CD4-positive, alpha-beta memory T cell (primary cell): Measurements from ENCODE around the gene CLPTM1L. TPM values are rescaled to one million over a fixed set of nuclear protein-coding genes. Genes with fewer than 3 reads are reported as not detected.

ENCODE experiments used
- CTCF ChIA-PET: fragments of 350-600 bp; sonication (Branson Sonifier 250); formaldehyde crosslinking; loops from one replicate; lab custom pipeline; 2021; ENCODE audit warnings: inconsistent platforms; ENCODE audit not compliant: partially characterized antibody; lab: Charles Lee
- POLR2A ChIA-PET: fragments of 350-600 bp; sonication (Branson Sonifier 250); formaldehyde crosslinking; loops from one replicate; lab custom pipeline; 2021; ENCODE audit not compliant: partially characterized antibody; lab: Charles Lee
- DNase-seq, 5 donors: peaks; one replicate each; pipeline versions ENCODE4 v3.0.0 to v3.0.0-alpha.2; 2020 to 2022; ENCODE audit warnings: mixed read lengths in 1 of 5
- H3K27ac ChIP-seq: one replicate; pipeline ENCODE4 v1.7.0; 2013; ENCODE audit warnings: low read depth, low read length
- H3K27me3 ChIP-seq: 2 replicates; pipeline ENCODE4 v1.7.0; 2013; ENCODE audit warnings: mild to moderate bottlenecking, low read length, moderate library complexity; ENCODE audit not compliant: insufficient read depth
- H3K36me3 ChIP-seq: 2 replicates; pipeline ENCODE4 v1.7.0; 2013; ENCODE audit warnings: mild to moderate bottlenecking, low read length, moderate library complexity; ENCODE audit not compliant: insufficient read depth
- H3K4me1 ChIP-seq: 2 replicates; pipeline ENCODE4 v1.7.0; 2013; ENCODE audit warnings: mild to moderate bottlenecking, low read length, moderate library complexity; ENCODE audit not compliant: insufficient read depth
- H3K4me3 ChIP-seq, 2 donors: one replicate each; pipeline ENCODE4 v1.7.0; 2013; ENCODE audit warnings: low read length in 2 of 2, mild to moderate bottlenecking in 1 of 2
- H3K9me3 ChIP-seq, 2 donors: one replicate each; pipeline ENCODE4 v1.7.0; 2013; ENCODE audit warnings: low read length in 2 of 2, control low read depth in 1 of 2; ENCODE audit not compliant: control insufficient read depth in 1 of 2
- H3K27ac Mint-ChIP-seq, 7 donors: one replicate each; pipeline ENCODE4 v1.8.0; 2020 to 2021; ENCODE audit warnings: mixed read lengths in 7 of 7, mild to moderate bottlenecking in 6 of 7, inconsistent platforms in 3 of 7, moderate library complexity in 3 of 7
- H3K27me3 Mint-ChIP-seq, 2 donors: one replicate each; pipeline ENCODE4 v1.8.0; 2020 to 2021; ENCODE audit warnings: mixed read lengths in 2 of 2
- H3K36me3 Mint-ChIP-seq, 2 donors: one replicate each; pipeline ENCODE4 v1.8.0; 2020 to 2021; ENCODE audit warnings: mixed read lengths in 2 of 2, inconsistent platforms in 1 of 2, mild to moderate bottlenecking in 1 of 2
- H3K4me1 Mint-ChIP-seq, 4 donors: one replicate each; pipeline ENCODE4 v1.8.0; 2020 to 2021; ENCODE audit warnings: mixed read lengths in 4 of 4, mild to moderate bottlenecking in 1 of 4
- H3K4me3 Mint-ChIP-seq, 8 donors: one replicate each; pipeline ENCODE4 v1.8.0; 2020 to 2021; ENCODE audit warnings: mixed read lengths in 8 of 8, mild to moderate bottlenecking in 7 of 8, moderate library complexity in 6 of 8, inconsistent platforms in 3 of 8
- H3K9me3 Mint-ChIP-seq, 8 donors: one replicate each; pipeline ENCODE4 v1.8.0; 2020 to 2021; ENCODE audit warnings: mixed read lengths in 8 of 8, mild to moderate bottlenecking in 5 of 8, inconsistent platforms in 3 of 8, moderate library complexity in 1 of 8
- intact Hi-C: fragments of 100-400 bp; cut with micrococcal nuclease; formaldehyde crosslinking; loops from one replicate; pipeline ENCODE4 v1.15.1; 2023
- polyA plus RNA-seq, 2 donors: library from polyadenylated mRNA; unstranded; fragments of 300-500 nt; fragmentation: Illumina TruSeq; gene quantifications; one replicate each; pipeline ENCODE4 v1.2.3, GENCODE V29; 2021
- total RNA-seq, 2 experiments: library from RNA; stranded (reverse); gene quantifications; one replicate each; pipeline ENCODE4 v1.2.3, GENCODE V29; 2021

CLPTM1L gene
- total and polyA plus RNA-seq, 4 experiments from 2014 or later: 34.1 to 87.4 (median 72.6) TPM

DNA sequence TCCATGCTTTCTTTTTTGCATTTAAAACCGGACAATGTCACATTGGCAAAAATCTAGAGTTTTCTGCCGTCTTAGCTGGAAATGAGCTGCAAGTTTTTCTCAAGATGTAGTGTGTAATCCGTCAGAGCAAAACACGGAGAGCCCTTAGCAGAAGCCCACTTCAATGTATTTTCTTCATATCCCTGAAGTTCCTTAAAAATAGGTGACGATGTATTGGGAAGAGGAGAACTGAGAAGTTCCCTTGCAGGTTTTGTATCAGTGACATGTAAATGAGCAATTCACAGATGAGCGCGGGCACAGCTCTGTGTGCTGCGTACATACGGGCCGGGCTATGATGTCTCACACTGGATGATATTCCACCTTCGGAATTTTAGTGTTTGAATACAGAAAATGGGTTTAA is 14.8 kb upstream of the CLPTM1L start:
- Histone ChIP-seq H3K27me3 (peaks cover 4% of the 10 kb centered on the region), H3K9me3 (no peaks in the 10 kb centered on the region), H3K36me3 (no peaks in the 10 kb centered on the region), H3K4me3 (no peak overlapping the region), H3K4me1 (no peaks in the 10 kb centered on the region), H3K27ac (no peak overlapping the region)
- intact Hi-C loops: no loop called here
- peaks cover 15 to 24% of the 10 kb centered on the region in 2 donors for H3K27me3 Mint-ChIP-seq
- DNase-seq: no peak
- no peaks in the 10 kb centered on the region for H3K36me3 Mint-ChIP-seq
- POLR2A ChIA-PET: no interaction called here
- no peak overlapping the region for H3K27ac Mint-ChIP-seq
- H3K4me3 Mint-ChIP-seq: no peak overlapping the region
- no peaks in the 10 kb centered on the region for H3K9me3 Mint-ChIP-seq
- CTCF ChIA-PET: no interaction called here
- no peaks in the 10 kb centered on the region for H3K4me1 Mint-ChIP-seq

DNA sequence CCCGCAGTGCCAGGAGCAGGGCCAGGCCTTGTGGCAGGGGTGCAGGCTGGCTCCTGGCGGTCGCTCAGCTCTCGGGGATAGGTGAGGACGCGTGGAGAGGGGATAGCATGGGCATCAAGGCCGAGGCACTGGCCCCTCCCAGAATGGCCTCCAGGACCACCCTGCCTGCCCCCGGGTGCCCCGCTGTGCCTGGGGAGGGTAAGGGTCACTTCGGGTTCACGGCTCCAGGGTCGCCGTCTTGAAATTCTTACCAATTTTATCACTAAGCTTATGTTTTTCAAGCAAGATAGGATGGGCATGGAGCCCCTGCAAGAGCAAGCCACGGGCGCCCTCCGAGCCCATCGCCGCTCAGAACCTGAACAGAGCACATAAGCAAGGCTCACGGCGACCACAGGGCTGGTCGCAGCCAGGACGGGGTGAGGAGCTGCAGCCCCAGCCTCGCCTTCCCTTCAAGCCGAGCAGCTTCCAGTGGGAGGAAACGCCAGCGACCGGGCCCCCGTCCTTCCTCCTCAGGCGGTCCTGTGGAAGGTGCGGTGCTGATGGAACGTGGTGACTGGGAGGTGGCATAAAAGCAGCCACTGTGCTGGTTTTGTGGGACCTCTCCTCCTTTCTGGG is 14.2 kb upstream of the CLPTM1L start:
- Mint-ChIP-seq H3K36me3 (no peaks in the 10 kb centered on the region), H3K4me3 (no peak overlapping the region), H3K27me3 (peaks cover 10 to 29% of the 10 kb centered on the region in 2 donors), H3K4me1 (no peaks in the 10 kb centered on the region), H3K27ac (no peak overlapping the region), H3K9me3 (no peaks in the 10 kb centered on the region)
- H3K4me1 ChIP-seq: no peaks in the 10 kb centered on the region
- H3K4me3 ChIP-seq: no peak overlapping the region
- no peak overlapping the region for H3K27ac ChIP-seq
- no peak for DNase-seq
- CTCF ChIA-PET: no interaction called here
- H3K9me3 ChIP-seq: no peaks in the 10 kb centered on the region
- no peaks in the 10 kb centered on the region for H3K36me3 ChIP-seq
- H3K27me3 ChIP-seq: peaks cover 2% of the 10 kb centered on the region
- POLR2A ChIA-PET: no interaction called here
- intact Hi-C loops: no loop called here

DNA sequence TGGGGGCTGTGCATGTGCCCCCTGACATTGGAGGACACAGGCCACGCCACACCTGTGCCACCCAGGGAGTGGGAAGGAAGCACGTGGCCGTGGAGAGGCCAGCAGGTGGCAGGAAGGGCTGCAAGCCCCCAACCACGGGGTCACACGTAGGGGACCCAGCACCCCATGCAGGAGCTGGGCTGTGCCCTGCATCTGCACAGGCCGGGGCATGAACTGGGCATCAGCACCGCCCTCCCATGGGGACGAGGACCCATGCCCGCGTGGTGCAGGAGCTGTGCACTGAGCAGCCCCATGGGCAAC is 13.8 kb upstream of the CLPTM1L start:
- ChIA-PET CTCF (no interaction called here), POLR2A (no interaction called here)
- Histone ChIP-seq H3K27ac (no peak overlapping the region), H3K27me3 (no peaks in the 10 kb centered on the region), H3K4me3 (no peak overlapping the region), H3K9me3 (no peaks in the 10 kb centered on the region), H3K36me3 (no peaks in the 10 kb centered on the region), H3K4me1 (no peaks in the 10 kb centered on the region)
- H3K4me3 Mint-ChIP-seq: no peak overlapping the region
- DNase-seq: no peak
- no peaks in the 10 kb centered on the region for H3K9me3 Mint-ChIP-seq
- H3K4me1 Mint-ChIP-seq: no peaks in the 10 kb centered on the region
- intact Hi-C loops: no loop called here
- H3K27me3 Mint-ChIP-seq: peaks cover 10 to 25% of the 10 kb centered on the region in 2 donors
- H3K27ac Mint-ChIP-seq: no peak overlapping the region
- H3K36me3 Mint-ChIP-seq: no peaks in the 10 kb centered on the region

DNA sequence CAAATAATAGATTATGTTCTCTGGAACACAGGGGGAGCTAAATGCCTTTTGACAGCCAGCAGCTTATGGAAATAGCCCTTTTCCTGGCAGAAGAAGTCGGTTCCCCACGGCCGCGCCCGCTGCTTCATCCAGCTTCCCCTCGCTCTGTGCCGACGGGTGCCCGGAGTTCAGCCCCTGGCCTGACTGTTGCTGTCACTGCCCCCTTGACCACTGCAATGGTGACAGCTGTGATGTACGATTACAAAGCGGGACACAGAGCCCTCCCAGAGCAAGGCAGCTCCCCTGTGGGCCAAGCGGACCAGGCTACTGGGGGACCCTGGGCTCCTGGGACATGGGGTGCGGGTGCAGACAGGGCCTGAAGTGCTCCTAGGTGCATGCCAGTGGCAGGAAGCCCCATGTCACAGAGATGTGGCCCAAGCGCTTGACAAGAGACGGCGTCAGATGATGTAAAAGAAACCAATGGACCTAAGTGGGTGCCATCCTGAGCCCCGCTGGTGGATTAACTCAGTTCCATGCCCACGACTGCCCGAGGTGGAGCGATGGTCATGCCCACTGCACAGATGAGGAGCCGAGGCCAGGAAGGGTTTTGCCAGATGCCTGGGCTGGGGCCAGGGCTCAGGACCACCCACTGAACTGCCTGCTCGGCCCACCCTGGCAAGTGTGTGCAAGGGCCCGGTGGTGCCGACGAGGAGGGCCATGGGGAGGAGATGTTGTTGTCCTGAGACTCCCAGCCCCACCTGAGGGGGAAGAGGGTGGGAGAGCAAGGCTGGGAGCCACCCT is 13.2 kb upstream of the CLPTM1L start:
- ChIA-PET CTCF (interaction anchor here (0.5 to 1.1 kb wide), 2 partner anchors 50 to 276 kb away, joined by 3 read pairs; no protein-coding TSS in a partner anchor), POLR2A (no interaction called here)
- Histone ChIP-seq H3K27ac (no peak overlapping the region), H3K4me1 (no peaks in the 10 kb centered on the region), H3K9me3 (no peaks in the 10 kb centered on the region), H3K36me3 (no peaks in the 10 kb centered on the region), H3K27me3 (no peaks in the 10 kb centered on the region), H3K4me3 (no peak overlapping the region)
- no peak overlapping the region for H3K27ac Mint-ChIP-seq
- no peaks in the 10 kb centered on the region for H3K4me1 Mint-ChIP-seq
- no peaks in the 10 kb centered on the region for H3K36me3 Mint-ChIP-seq
- no peaks in the 10 kb centered on the region for H3K9me3 Mint-ChIP-seq
- intact Hi-C loops: no loop called here
- no peak overlapping the region for H3K4me3 Mint-ChIP-seq
- DNase-seq: no peak
- H3K27me3 Mint-ChIP-seq: peaks cover 7 to 23% of the 10 kb centered on the region in 2 donors

DNA sequence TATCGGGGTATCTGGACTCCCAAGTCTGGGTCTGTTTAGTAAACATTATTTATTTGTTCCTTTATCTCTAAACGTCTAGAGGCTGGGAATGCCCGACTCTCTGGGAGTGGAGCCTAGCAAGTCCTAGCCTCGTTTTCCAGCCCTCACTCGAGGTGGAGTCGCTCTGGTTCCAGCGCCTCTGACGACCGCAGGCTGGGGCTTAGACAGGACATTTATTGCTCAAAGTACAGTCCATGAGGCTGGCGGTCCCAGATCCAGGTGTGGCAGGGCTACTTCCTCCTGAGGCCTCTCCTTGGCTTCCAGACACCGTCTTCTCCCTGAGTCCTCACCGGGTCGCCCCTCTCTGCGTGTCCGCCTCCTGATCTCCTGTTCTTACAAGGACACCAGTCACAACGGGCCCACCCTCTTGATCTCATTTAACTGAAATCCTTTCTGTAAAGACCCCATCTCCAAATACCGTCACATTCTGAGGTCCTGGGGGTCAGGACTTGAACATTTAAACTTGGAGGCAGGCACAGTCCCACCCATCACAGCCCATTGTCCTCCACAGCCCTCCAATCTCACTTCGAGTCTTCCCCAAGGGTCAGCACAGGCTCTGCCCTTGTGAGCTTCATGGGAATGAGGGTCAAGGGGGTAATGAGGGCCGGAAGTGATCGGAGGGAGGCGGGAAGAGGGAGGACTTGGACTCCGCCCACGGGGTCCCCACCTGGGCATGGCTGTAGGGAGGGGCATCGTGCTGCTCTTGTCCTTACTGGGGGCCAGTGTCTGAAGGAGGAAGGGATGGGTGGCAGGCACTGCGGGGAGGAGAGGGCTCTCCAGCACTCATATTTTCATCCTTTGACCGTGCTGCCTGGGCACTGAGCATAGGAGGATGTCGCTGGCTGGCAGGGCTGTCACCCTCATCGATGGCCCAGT is 12.2 kb upstream of the CLPTM1L start:
- H3K27me3 Mint-ChIP-seq: peaks cover 6 to 17% of the 10 kb centered on the region in 2 donors
- Histone ChIP-seq H3K27ac (no peak overlapping the region), H3K36me3 (no peaks in the 10 kb centered on the region), H3K4me1 (no peaks in the 10 kb centered on the region), H3K27me3 (no peaks in the 10 kb centered on the region), H3K4me3 (no peak overlapping the region), H3K9me3 (no peaks in the 10 kb centered on the region)
- intact Hi-C loops: no loop called here
- DNase-seq: no peak
- H3K9me3 Mint-ChIP-seq: no peaks in the 10 kb centered on the region
- no peak overlapping the region for H3K27ac Mint-ChIP-seq
- H3K4me3 Mint-ChIP-seq: no peak overlapping the region
- no peaks in the 10 kb centered on the region for H3K4me1 Mint-ChIP-seq
- POLR2A ChIA-PET: no interaction called here
- CTCF ChIA-PET: interaction anchor here (0.5 to 1.1 kb wide), 2 partner anchors 51 to 277 kb away, joined by 3 read pairs; no protein-coding TSS in a partner anchor
- no peaks in the 10 kb centered on the region for H3K36me3 Mint-ChIP-seq

DNA sequence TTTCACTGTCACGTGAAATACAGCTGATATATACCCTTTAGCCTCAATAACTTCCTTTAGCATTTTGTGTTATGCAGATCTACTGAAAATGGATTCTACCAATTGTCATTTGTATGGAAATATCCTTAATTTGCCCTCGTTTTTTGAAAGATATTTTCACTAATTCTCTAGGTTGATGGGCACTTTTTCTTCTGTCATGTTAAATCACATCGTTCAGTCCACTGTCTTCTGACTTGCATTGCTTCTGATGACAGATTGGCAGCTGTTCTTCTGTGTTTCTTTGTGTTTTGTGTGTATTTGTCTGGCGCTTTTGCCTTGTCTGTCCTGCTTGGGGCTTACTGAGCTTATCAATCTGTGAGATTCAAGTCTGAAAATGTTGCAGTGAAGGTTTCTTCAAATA is 9.7 kb upstream of the CLPTM1L start:
- H3K4me1 ChIP-seq: no peaks in the 10 kb centered on the region
- CTCF ChIA-PET: interaction anchor here (1.1 to 1.5 kb wide), 2 partner anchors 13 to 25 kb away, joined by 4 to 5 read pairs; no protein-coding TSS in a partner anchor
- Mint-ChIP-seq H3K27ac (no peak overlapping the region), H3K4me1 (peaks cover 0 to 2% (median 0%) of the 10 kb centered on the region in 4 donors), H3K9me3 (no peaks in the 10 kb centered on the region), H3K27me3 (peaks cover 0 to 12% of the 10 kb centered on the region in 2 donors), H3K4me3 (no peak overlapping the region), H3K36me3 (no peaks in the 10 kb centered on the region)
- no peak for DNase-seq
- H3K9me3 ChIP-seq: no peaks in the 10 kb centered on the region
- intact Hi-C loops: no loop called here
- no peaks in the 10 kb centered on the region for H3K36me3 ChIP-seq
- no peak overlapping the region for H3K4me3 ChIP-seq
- H3K27me3 ChIP-seq: no peaks in the 10 kb centered on the region
- POLR2A ChIA-PET: interaction anchor here (0.7 kb wide), 1 partner anchor 10 kb away, joined by 4 read pairs; the partner anchor contains the start of gene CLPTM1L
- no peak overlapping the region for H3K27ac ChIP-seq
